GM18508 (cell line): ENCODE data around the gene DYNLT5.

Experiments
- ATAC-seq: cut with Tn5 transposase; IDR thresholded peaks from one replicate; pipeline ENCODE4 v1.9.1; 2021; ENCODE audit warnings: moderate number of reproducible peaks; ENCODE audit not compliant: insufficient read depth, unreplicated experiment

The DYNLT5 gene

GRCh38 chr1:66747501-66747900 is 4.8 kb upstream of the DYNLT5 start:
- ATAC-seq, result no peak

- no peak for ATAC-seq
These were observed 1.7 kb upstream of the DYNLT5 start for GRCh38 chr1:66750577-66750976.

GRCh38 chr1:66751160-66751559 is 1.1 kb upstream of the DYNLT5 start:
- no peak for ATAC-seq

- ATAC-seq, result no peak
These were observed 562 bp downstream of the DYNLT5 start for GRCh38 chr1:66752671-66753371.

GRCh38 chr1:66757722-66758240 is 5.5 kb downstream of the DYNLT5 start:
- ATAC-seq, result no peak

GRCh38 chr1:66758241-66758755 is 6.0 kb downstream of the DYNLT5 start:
- peak; percentile 100 for ATAC-seq

- ATAC-seq, result no peak
These were observed 8.2 kb downstream of the DYNLT5 start for GRCh38 chr1:66760506-66760905.

- no peak for ATAC-seq
These were observed 9.0 kb downstream of the DYNLT5 start for GRCh38 chr1:66761221-66761620.

- ATAC-seq, result no peak
These were observed 12.8 kb downstream of the DYNLT5 start for GRCh38 chr1:66764994-66765578.

GRCh38 chr1:66767626-66768025 is 15.4 kb downstream of the DYNLT5 start:
- no peak for ATAC-seq

GRCh38 chr1:66768965-66769364 is 16.7 kb downstream of the DYNLT5 start:
- ATAC-seq, result no peak

- ATAC-seq, result no peak
These were observed 17.4 kb downstream of the DYNLT5 start for GRCh38 chr1:66769512-66770229.

GRCh38 chr1:66770240-66770639 is 18.0 kb downstream of the DYNLT5 start:
- no peak for ATAC-seq

GRCh38 chr1:66770694-66771093 is 18.4 kb downstream of the DYNLT5 start:
- no peak for ATAC-seq

- ATAC-seq, result no peak
These were observed 21.0 kb downstream of the DYNLT5 start for GRCh38 chr1:66773227-66773626.

GRCh38 chr1:66774438-66774837 is 22.2 kb downstream of the DYNLT5 start:
- no peak for ATAC-seq

GRCh38 chr1:66775646-66776045 is 23.4 kb downstream of the DYNLT5 start:
- ATAC-seq, result no peak

GRCh38 chr1:66777831-66778230 is 25.6 kb downstream of the DYNLT5 start:
- no peak for ATAC-seq

GRCh38 chr1:66778266-66778665 is 26.0 kb downstream of the DYNLT5 start:
- no peak for ATAC-seq

- ATAC-seq, result no peak
These were observed 26.7 kb downstream of the DYNLT5 start for GRCh38 chr1:66778969-66779368.

GRCh38 chr1:66779475-66780078 is 27.3 kb downstream of the DYNLT5 start:
- ATAC-seq, result no peak
